Osteocyte (in vitro differentiated cells): Measurements from ENCODE around the gene CEP20. TPM values are rescaled to one million over a fixed set of nuclear protein-coding genes. Genes with fewer than 3 reads are reported as not detected.
"Not testable (repeated sequence)": the region's sequence is repeated elsewhere in the genome, so short reads cannot be mapped to it uniquely, and the experiment has no call there.

Source experiments
- DNase-seq: peaks from one replicate; pipeline ENCODE4 v3.0.0; 2021; ENCODE audit warnings: mixed read lengths; ENCODE audit not compliant: unreplicated experiment; ENCODE audit errors: extremely low spot score
- H3K27ac Mint-ChIP-seq: one replicate; pipeline ENCODE4 v1.8.0; 2021; ENCODE audit warnings: mild to moderate bottlenecking, mixed read lengths; ENCODE audit not compliant: unreplicated experiment
- H3K27me3 Mint-ChIP-seq: one replicate; pipeline ENCODE4 v1.8.0; 2021; ENCODE audit warnings: mixed read lengths; ENCODE audit not compliant: unreplicated experiment
- H3K36me3 Mint-ChIP-seq: one replicate; pipeline ENCODE4 v1.8.0; 2021; ENCODE audit warnings: mixed read lengths; ENCODE audit not compliant: unreplicated experiment
- H3K4me1 Mint-ChIP-seq: one replicate; pipeline ENCODE4 v1.8.0; 2021; ENCODE audit warnings: mixed read lengths; ENCODE audit not compliant: unreplicated experiment
- H3K4me3 Mint-ChIP-seq: one replicate; pipeline ENCODE4 v1.8.0; 2021; ENCODE audit warnings: mild to moderate bottlenecking, moderate library complexity, mixed read lengths; ENCODE audit not compliant: unreplicated experiment
- H3K9me3 Mint-ChIP-seq: one replicate; pipeline ENCODE4 v1.8.0; 2021; ENCODE audit warnings: mixed read lengths; ENCODE audit not compliant: unreplicated experiment
- CTCF ChIP-seq: fragments of 200-600 bp; sonication (generic); IDR thresholded peaks from 2 replicates; pipeline ENCODE4 v1.5.0; 2021; ENCODE audit warnings: antibody characterized with exemption, mild to moderate bottlenecking, moderate library complexity
- total RNA-seq: library from RNA; stranded (reverse); gene quantifications from 2 replicates; pipeline ENCODE4 v1.2.1, GENCODE V29; 2021

CEP20 gene
- total RNA-seq, 1 donor from 2014 or later, result 24.3 TPM

- H3K36me3 Mint-ChIP-seq, result no peaks in the 10 kb centered on the region
- no peak overlapping the region for H3K4me3 Mint-ChIP-seq
- no peaks in the 10 kb centered on the region for H3K9me3 Mint-ChIP-seq
- no peak for DNase-seq
- H3K27me3 Mint-ChIP-seq, result peaks cover 40% of the 10 kb centered on the region
- H3K4me1 Mint-ChIP-seq, result no peaks in the 10 kb centered on the region
- no peak overlapping the region for H3K27ac Mint-ChIP-seq
- TF ChIP-seq CTCF, result no peak
Observed at GRCh38 chr16:15849209-15849981, 39.0 kb downstream of the CEP20 start.

DNA sequence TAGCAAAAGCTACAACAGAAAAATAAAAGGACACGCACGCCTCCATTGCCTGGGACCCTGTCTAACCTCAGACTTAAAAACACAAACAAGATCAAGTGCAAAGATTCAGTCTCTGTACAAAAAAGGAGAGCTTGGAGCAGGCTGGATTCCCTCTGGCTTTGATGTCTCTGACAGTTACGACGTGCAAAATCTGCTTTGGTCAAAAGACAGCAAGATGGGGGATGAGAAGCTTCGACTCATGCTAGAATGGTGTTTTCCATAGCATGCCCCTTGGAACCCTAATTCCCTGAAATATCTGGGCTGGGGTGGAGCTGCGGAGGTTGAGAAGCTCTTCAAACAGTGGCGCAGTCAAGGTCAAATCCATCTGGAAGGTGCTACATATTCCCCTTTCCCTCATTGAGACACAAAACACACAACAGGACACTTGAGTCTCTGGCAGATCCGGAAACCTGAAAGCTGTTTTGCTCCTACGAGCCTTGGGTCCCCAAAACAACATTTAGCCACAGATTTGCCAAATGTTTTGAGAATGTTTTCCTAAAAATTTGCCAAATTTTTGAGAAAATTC, 40.7 kb downstream of the CEP20 start:
- no peaks in the 10 kb centered on the region for H3K4me1 Mint-ChIP-seq
- no peak overlapping the region for H3K4me3 Mint-ChIP-seq
- no peak overlapping the region for H3K27ac Mint-ChIP-seq
- no peaks in the 10 kb centered on the region for H3K36me3 Mint-ChIP-seq
- peaks cover 31% of the 10 kb centered on the region for H3K27me3 Mint-ChIP-seq
- no peak for DNase-seq
- no peak for TF ChIP-seq CTCF
- H3K9me3 Mint-ChIP-seq, result no peaks in the 10 kb centered on the region

- no peak for DNase-seq
- Mint-ChIP-seq H3K27me3 (peaks cover 33% of the 10 kb centered on the region), H3K9me3 (no peaks in the 10 kb centered on the region), H3K27ac (no peak overlapping the region), H3K36me3 (no peaks in the 10 kb centered on the region), H3K4me3 (no peak overlapping the region), H3K4me1 (no peaks in the 10 kb centered on the region)
- TF ChIP-seq CTCF, result no peak
Observed at GRCh38 chr16:15846510-15846909, 41.9 kb downstream of the CEP20 start.

- Mint-ChIP-seq H3K4me1 (no peaks in the 10 kb centered on the region), H3K36me3 (no peaks in the 10 kb centered on the region), H3K9me3 (no peaks in the 10 kb centered on the region), H3K27ac (no peak overlapping the region), H3K27me3 (peaks cover 33% of the 10 kb centered on the region), H3K4me3 (no peak overlapping the region)
- no peak for TF ChIP-seq CTCF
- no peak for DNase-seq
Observed at GRCh38 chr16:15843635-15844279, 44.6 kb downstream of the CEP20 start.

DNA sequence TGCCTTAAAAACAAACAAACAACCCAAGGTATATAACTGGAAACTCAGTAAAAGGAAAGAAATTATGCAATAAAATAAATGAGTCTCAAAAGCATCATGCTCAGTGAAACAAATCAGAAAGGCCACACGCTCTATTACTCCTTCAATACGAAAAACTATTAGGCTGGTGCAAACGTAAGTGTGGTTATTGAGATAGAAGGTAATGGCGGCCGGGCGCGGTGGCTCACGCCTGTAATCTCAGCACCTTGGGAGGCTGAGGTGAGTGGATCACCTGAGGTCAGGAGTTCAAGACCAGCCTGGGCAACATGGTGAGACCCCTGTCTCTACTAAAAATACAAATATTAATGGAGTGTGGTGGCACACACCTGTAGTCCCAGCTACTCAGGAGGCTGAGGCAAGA, 49.2 kb downstream of the CEP20 start:
- DNase-seq, H3K4me3 Mint-ChIP-seq, H3K27ac Mint-ChIP-seq, H3K36me3 Mint-ChIP-seq, H3K9me3 Mint-ChIP-seq, H3K4me1 Mint-ChIP-seq: not testable (repeated sequence)
- peaks cover 10% of the 10 kb centered on the region for H3K27me3 Mint-ChIP-seq
